H1 (cell line): ENCODE results near the gene EPHA10. TPM values are rescaled to one million over a fixed set of nuclear protein-coding genes. Genes with fewer than 3 reads are reported as not detected.

Source experiments
- CTCF ChIA-PET: fragments of 300-600 bp; sonication (Branson Sonifier 250); formaldehyde crosslinking; loops from one replicate; lab custom pipeline; 2021; ENCODE audit not compliant: partially characterized antibody; lab: Charles Lee
- POLR2A ChIA-PET: fragments of 300-600 bp; sonication (Branson Sonifier 250); formaldehyde crosslinking; loops from one replicate; lab custom pipeline; 2021; ENCODE audit warnings: inconsistent platforms; ENCODE audit not compliant: partially characterized antibody; lab: Charles Lee
- DNase-seq, 2 experiments: peaks; one replicate each; pipeline versions ENCODE4 v3.0.0 to v3.0.0-alpha.2; 2010 to 2022; ENCODE audit warnings: low spot score in 2 of 2, low read depth in 1 of 2, mixed read lengths in 1 of 2
- FAIRE-seq: peaks from 2 replicates; lab custom pipeline; 2011; peaks lifted over from hg19 to GRCh38; lab: Jason Lieb, UNC
- H2AFZ ChIP-seq: 2 replicates; pipeline ENCODE4 v1.8.1; 2012; ENCODE audit warnings: low read length, inconsistent platforms
- H2AK5ac ChIP-seq: 2 replicates; pipeline ENCODE4 v1.6.1; 2013; ENCODE audit warnings: low read depth, low read length
- H2BK120ac ChIP-seq: replicated peaks from 2 replicates; pipeline ENCODE3; 2013; ENCODE audit warnings: low read depth, low read length, inconsistent platforms
- H2BK12ac ChIP-seq: 2 replicates; pipeline ENCODE4 v1.6.1; 2013; ENCODE audit warnings: low read depth, low read length
- H2BK15ac ChIP-seq: 2 replicates; pipeline ENCODE4 v1.6.1; 2013; ENCODE audit warnings: low read length
- H2BK20ac ChIP-seq: 2 replicates; pipeline ENCODE4 v1.6.1; 2013; ENCODE audit warnings: low read length
- H2BK5ac ChIP-seq: 2 replicates; pipeline ENCODE4 v1.6.1; 2013; ENCODE audit warnings: low read depth, low read length
- H3K14ac ChIP-seq: 2 replicates; pipeline ENCODE4 v1.6.1; 2013; ENCODE audit warnings: inconsistent platforms; ENCODE audit not compliant: insufficient read length
- H3K18ac ChIP-seq: 2 replicates; pipeline ENCODE4 v1.6.1; 2013; ENCODE audit warnings: low read length; ENCODE audit errors: extremely low read depth
- H3K23ac ChIP-seq: 2 replicates; pipeline ENCODE4 v1.6.1; 2013; ENCODE audit warnings: inconsistent platforms; ENCODE audit not compliant: insufficient read length
- H3K23me2 ChIP-seq: 2 replicates; pipeline ENCODE4 v1.6.1; 2013; ENCODE audit warnings: low read depth, low read length
- H3K27ac ChIP-seq: 2 replicates; pipeline ENCODE4 v1.6.1; 2011; ENCODE audit warnings: low read depth, low read length, inconsistent platforms
- H3K27me3 ChIP-seq, 4 experiments: replicated peaks in 1 of 4; 1 replicate in 1 of 4; 2 replicates in 3 of 4; pipeline versions ENCODE4 v1.6.1 to v1.8.1; 2011 to 2013; ENCODE audit warnings: low read length in 3 of 4, mild to moderate bottlenecking in 3 of 4, inconsistent platforms in 2 of 4, mixed read lengths in 2 of 4, moderate library complexity in 1 of 4; ENCODE audit not compliant: control insufficient read depth in 3 of 4, insufficient read depth in 3 of 4; ENCODE audit errors: extremely low read depth in 1 of 4
- H3K36me3 ChIP-seq, 4 experiments: 2 replicates each; pipeline versions ENCODE4 v1.6.1 to v1.8.1; 2011 to 2013; ENCODE audit warnings: mild to moderate bottlenecking in 4 of 4, low read length in 3 of 4, moderate library complexity in 2 of 4, control low read depth in 1 of 4, inconsistent platforms in 1 of 4; ENCODE audit not compliant: insufficient read depth in 4 of 4, control insufficient read depth in 2 of 4
- H3K4ac ChIP-seq: replicated peaks from 2 replicates; pipeline ENCODE3; 2013; ENCODE audit warnings: low read length, low read depth, mixed read lengths, inconsistent platforms; ENCODE audit not compliant: insufficient read length
- H3K4me1 ChIP-seq, 4 experiments: replicated peaks in 1 of 4; 1 replicate in 1 of 4; 2 replicates in 3 of 4; pipeline versions ENCODE4 v1.6.1 to v1.8.1; 2011 to 2013; ENCODE audit warnings: low read length in 3 of 4, inconsistent platforms in 2 of 4, mixed read lengths in 1 of 4; ENCODE audit not compliant: insufficient read depth in 4 of 4, control insufficient read depth in 3 of 4
- H3K4me2 ChIP-seq, 2 experiments: 2 replicates each; pipeline versions ENCODE4 v1.6.1 to v1.8.1; 2011 to 2013; ENCODE audit warnings: low read depth in 2 of 2, low read length in 2 of 2, control low read depth in 1 of 2, inconsistent platforms in 1 of 2, mild to moderate bottlenecking in 1 of 2; ENCODE audit not compliant: insufficient read depth in 1 of 2
- H3K4me3 ChIP-seq, 4 experiments: fragments of 200-600, 300-600 bp in 1 of 4; sonication (generic), shearing (Covaris generic), sonication (Bioruptor Twin) in 1 of 4; 2 replicates each; pipeline versions ENCODE4 v1.5.1 to v1.8.1; 2011 to 2016; ENCODE audit warnings: low read length in 4 of 4, low read depth in 3 of 4, control low read depth in 2 of 4, inconsistent platforms in 2 of 4, mild to moderate bottlenecking in 2 of 4, mixed read lengths in 1 of 4, moderate library complexity in 1 of 4; ENCODE audit not compliant: insufficient read depth in 2 of 4; ENCODE audit errors: extremely low read depth in 1 of 4
- H3K56ac ChIP-seq: replicated peaks from 2 replicates; pipeline ENCODE3; 2013; ENCODE audit warnings: low read depth, mild to moderate bottlenecking, mixed read lengths, low read length, inconsistent platforms; ENCODE audit not compliant: insufficient read length
- H3K79me1 ChIP-seq: 2 replicates; pipeline ENCODE4 v1.6.1; 2013; ENCODE audit warnings: low read depth, low read length, control low read depth
- H3K79me2 ChIP-seq, 2 experiments: 2 replicates each; pipeline versions ENCODE4 v1.6.1 to v1.8.1; 2012 to 2013; ENCODE audit warnings: low read length in 2 of 2, mild to moderate bottlenecking in 2 of 2, inconsistent platforms in 1 of 2; ENCODE audit not compliant: insufficient read depth in 2 of 2, control insufficient read depth in 1 of 2
- H3K9ac ChIP-seq, 4 experiments: replicated peaks in 1 of 4; 1 replicate in 1 of 4; 2 replicates in 3 of 4; pipeline versions ENCODE4 v1.6.1 to v1.8.1; 2011 to 2013; ENCODE audit warnings: low read depth in 3 of 4, low read length in 3 of 4, control low read depth in 2 of 4, mild to moderate bottlenecking in 2 of 4, moderate library complexity in 2 of 4, inconsistent platforms in 1 of 4; ENCODE audit errors: extremely low read depth in 1 of 4
- H3K9me3 ChIP-seq, 2 experiments: 2 replicates each; pipeline versions ENCODE4 v1.6.1 to v1.8.1; 2012 to 2013; ENCODE audit warnings: mild to moderate bottlenecking in 2 of 2, moderate library complexity in 2 of 2, control low read depth in 1 of 2, inconsistent platforms in 1 of 2, low read depth in 1 of 2, low read length in 1 of 2, mixed read lengths in 1 of 2; ENCODE audit not compliant: insufficient read depth in 2 of 2
- H4K20me1 ChIP-seq, 2 experiments: replicated peaks in 1 of 2; 2 replicates each; pipeline versions ENCODE3 to v1.8.1; 2011 to 2013; ENCODE audit warnings: inconsistent platforms in 2 of 2, low read length in 2 of 2, mild to moderate bottlenecking in 1 of 2; ENCODE audit not compliant: insufficient read depth in 2 of 2, control insufficient read depth in 1 of 2
- H4K5ac ChIP-seq: 2 replicates; pipeline ENCODE4 v1.6.1; 2013; ENCODE audit warnings: low read length, low read depth, mixed read lengths, inconsistent platforms; ENCODE audit not compliant: insufficient read length
- H4K8ac ChIP-seq: 2 replicates; pipeline ENCODE4 v1.8.0; 2013; ENCODE audit warnings: mild to moderate bottlenecking, moderate library complexity, low read length, inconsistent platforms; ENCODE audit not compliant: insufficient read depth; ENCODE audit errors: extremely low read depth
- H4K91ac ChIP-seq: replicated peaks from 2 replicates; pipeline ENCODE3; 2013; ENCODE audit warnings: low read length, mixed read lengths, inconsistent platforms; ENCODE audit not compliant: insufficient read length
- ASH2L ChIP-seq: fragments of 200-600, 300-600 bp; sonication (generic); IDR thresholded peaks from one replicate; pipeline ENCODE4 v1.7.1; 2017; ENCODE audit warnings: low read length
- CEBPB ChIP-seq: IDR thresholded peaks from 2 replicates; pipeline ENCODE4 v1.6.1; 2012; ENCODE audit warnings: low read depth, low read length
- CHD1 ChIP-seq: IDR thresholded peaks from 2 replicates; pipeline ENCODE4 v1.6.1; 2012; ENCODE audit warnings: low read depth, low read length, improper control_type of control experiment
- CREB1 ChIP-seq: IDR thresholded peaks from 2 replicates; pipeline ENCODE4 v1.6.1; 2012; ENCODE audit warnings: inconsistent platforms
- JUN ChIP-seq: IDR thresholded peaks from 2 replicates; pipeline ENCODE4 v1.6.1; 2011; ENCODE audit warnings: low read depth, mild to moderate bottlenecking, improper control_type of control experiment, low read length
- JUND ChIP-seq: IDR thresholded peaks from 2 replicates; pipeline ENCODE4 v1.6.1; 2011; ENCODE audit warnings: mild to moderate bottlenecking, improper control_type of control experiment, low read length
- NRF1 ChIP-seq: IDR thresholded peaks from 2 replicates; pipeline ENCODE4 v1.6.1; 2011; ENCODE audit warnings: mild to moderate bottlenecking, low read depth, low read length, improper control_type of control experiment
- PHF8 ChIP-seq: fragments of 200-600 bp; sonication (generic); conservative IDR thresholded peaks from 2 replicates; pipeline ENCODE4 v1.7.1; 2012; ENCODE audit warnings: low read depth, mild to moderate bottlenecking, inconsistent platforms, low read length, moderate library complexity
- POLR2A ChIP-seq, 2 experiments: IDR thresholded peaks; 1 replicate in 1 of 2; 2 replicates in 1 of 2; pipeline ENCODE4 v1.6.1; 2011; ENCODE audit warnings: low read depth in 2 of 2, low read length in 2 of 2, mild to moderate bottlenecking in 2 of 2; ENCODE audit errors: control extremely low read depth in 1 of 2
- SIRT6 ChIP-seq: IDR thresholded peaks from one replicate; pipeline ENCODE4 v1.7.1; 2012; ENCODE audit warnings: low read length, inconsistent platforms
- SP4 ChIP-seq: IDR thresholded peaks from 2 replicates; pipeline ENCODE4 v1.6.1; 2012; ENCODE audit warnings: low read length, inconsistent platforms
- WGBS, 2 experiments: shearing (Covaris generic) in 1 of 2; methylation state at CpG; one replicate each; pipeline versions ENCODE4 v1.1.6 to v1.1.7; 2013 to 2015; ENCODE audit warnings: low lambda C conversion rate in 2 of 2, mixed read lengths in 2 of 2, inconsistent platforms in 1 of 2, low coverage in 1 of 2, missing lambda C conversion rate in 1 of 2; ENCODE audit not compliant: insufficient replicate concordance in 2 of 2, insufficient coverage in 1 of 2, insufficient read length in 1 of 2; ENCODE audit errors: extremely low coverage in 1 of 2, missing lambda C conversion rate in 1 of 2; 5-methylcytosine and 5-hydroxymethylcytosine counted together
- polyA plus RNA-seq, 7 experiments: library from polyadenylated mRNA; depleted of rRNA in 3 of 7; stranded (reverse) in 5 of 7; unstranded in 2 of 7; fragments of >200 nt in 5 of 7; fragments of 200-250 nt in 2 of 7; gene quantifications; 1 replicate in 5 of 7; 2 replicates in 1 of 7; 4 replicates in 1 of 7; pipeline versions ENCODE4 v1.2.1 to v1.2.3, GENCODE V29; 2011 to 2013; ENCODE audit warnings: missing spikeins in 2 of 7, mixed read lengths in 2 of 7
- total RNA-seq: library from RNA; stranded (reverse); fragmentation: NEBNext Ultra II Directional; extraction: Animal tissue kit (Norgen Biotek cat#: 25700); gene quantifications from 2 replicates; pipeline ENCODE4 v1.2.1, GENCODE V29; 2021
- TF ChIP-seq, protein P1 (sequence below): IDR thresholded peaks from 2 replicates; pipeline ENCODE4 v1.6.1; 2012; ENCODE audit warnings: inconsistent platforms

Gene EPHA10
- total and polyA plus RNA-seq, 2 of the 8 experiments (the other 6 are each of a cell fraction or from before 2014, with no cell fraction given) = 0.54 to 1.0 TPM

DNA sequence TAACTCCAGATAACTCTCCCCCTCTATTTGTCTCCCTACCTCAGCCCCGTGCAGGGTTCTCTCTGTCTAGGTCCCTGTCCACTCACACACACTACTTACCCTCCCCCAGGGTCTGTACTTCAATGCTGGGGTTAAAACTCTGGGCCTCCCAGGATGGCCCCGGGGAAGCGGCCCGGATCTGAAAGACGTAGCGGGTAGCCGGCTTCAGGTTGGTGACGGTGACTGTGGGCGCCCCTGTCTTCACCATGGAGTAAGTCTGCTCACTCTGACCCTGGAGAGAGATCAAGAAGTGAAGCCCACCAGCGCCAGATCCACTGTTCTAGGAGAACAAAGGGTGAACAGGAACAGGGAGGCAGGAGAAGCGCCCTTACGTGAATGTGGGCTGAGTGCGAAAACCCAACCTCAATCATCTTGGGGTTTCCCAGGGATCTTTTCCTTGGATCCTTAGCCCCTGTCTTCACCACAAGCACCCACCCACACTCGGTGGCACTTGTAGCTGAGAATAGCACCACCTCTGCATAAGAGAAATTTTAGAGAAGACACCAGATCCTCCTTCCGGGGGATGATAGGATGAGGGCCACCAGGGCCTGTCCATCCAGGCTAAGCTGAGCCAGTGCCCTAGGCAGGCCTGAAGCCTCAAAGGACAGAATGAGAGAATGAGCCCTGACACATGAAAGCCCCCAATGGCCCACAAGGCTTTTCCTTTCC lies 33.5 kb downstream of the EPHA10 start:
- no peak overlapping the region for H2BK15ac ChIP-seq
- H3K27ac ChIP-seq = no peak overlapping the region
- TF ChIP-seq SP4 (no peak), CEBPB (no peak), NRF1 (no peak), CHD1 (no peak), JUN (no peak), POLR2A (IDR thresholded peaks at IDR 0.05; ENCODE audit: control extremely low read depth in 1 of 2, low read depth in 2 of 2, low read length in 2 of 2) (no peak), CREB1 (no peak), ASH2L (no peak), JUND (no peak), SIRT6 (no peak), PHF8 (no peak)
- TF ChIP-seq, protein P1, sequence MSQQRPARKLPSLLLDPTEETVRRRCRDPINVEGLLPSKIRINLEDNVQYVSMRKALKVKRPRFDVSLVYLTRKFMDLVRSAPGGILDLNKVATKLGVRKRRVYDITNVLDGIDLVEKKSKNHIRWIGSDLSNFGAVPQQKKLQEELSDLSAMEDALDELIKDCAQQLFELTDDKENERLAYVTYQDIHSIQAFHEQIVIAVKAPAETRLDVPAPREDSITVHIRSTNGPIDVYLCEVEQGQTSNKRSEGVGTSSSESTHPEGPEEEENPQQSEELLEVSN = no peak
- no peak overlapping the region for H4K91ac ChIP-seq
- WGBS, 2 experiments = 87% methylated on average over 15 of the region's 15 CpGs; no CpG with 5 or more reads in 1 of the 2 experiments
- no peak overlapping the region for H4K8ac ChIP-seq
- no peaks in the 10 kb centered on the region for H3K9me3 ChIP-seq
- POLR2A ChIA-PET = interaction anchor here (0.6 kb wide), 1 partner anchor 1576 kb away, joined by 3 read pairs; no protein-coding TSS in a partner anchor
- H3K79me1 ChIP-seq = no peaks in the 10 kb centered on the region
- peaks cover 0 to 2% (median 0%) of the 10 kb centered on the region in 4 experiments; a peak in 2 of 7 replicates for H3K4me1 ChIP-seq
- no peak overlapping the region for H3K23ac ChIP-seq
- no peak overlapping the region for H3K56ac ChIP-seq
- H3K4me3 ChIP-seq = no peak overlapping the region
- FAIRE-seq = no peak
- no peak overlapping the region for H3K18ac ChIP-seq
- no peak overlapping the region for H2AFZ ChIP-seq
- H2BK12ac ChIP-seq = no peak overlapping the region
- CTCF ChIA-PET = interaction anchor here (0.6 to 1.2 kb wide), 2 partner anchors 34 to 168 kb away, joined by 3 to 4 read pairs; partner anchors contain the start of gene EPHA10
- no peak overlapping the region for H3K14ac ChIP-seq
- peaks cover 0 to 13% (median 9%) of the 10 kb centered on the region in 4 experiments; a peak in 4 of 7 replicates for H3K27me3 ChIP-seq
- H3K79me2 ChIP-seq = no peaks in the 10 kb centered on the region
- H4K5ac ChIP-seq = no peak overlapping the region
- no peak overlapping the region for H2AK5ac ChIP-seq
- H2BK120ac ChIP-seq = no peak overlapping the region
- no peak overlapping the region for H3K9ac ChIP-seq
- no peak for DNase-seq
- H2BK20ac ChIP-seq = no peak overlapping the region
- H3K23me2 ChIP-seq = peaks cover 2% of the 10 kb centered on the region; the same call in 1 of the 2 replicates
- no peaks in the 10 kb centered on the region for H3K36me3 ChIP-seq
- H2BK5ac ChIP-seq = no peak overlapping the region
- no peak overlapping the region for H3K4me2 ChIP-seq
- H3K4ac ChIP-seq = no peak overlapping the region
- no peaks in the 10 kb centered on the region for H4K20me1 ChIP-seq
